CD4-positive, alpha-beta T cell treated with Interferon gamma for 1 hour (primary cell): Measurements from ENCODE around the gene SRSF1.
"Not testable (repeated sequence)": the region's sequence is repeated elsewhere in the genome, so short reads cannot be mapped to it uniquely, and the experiment has no call there.

ENCODE experiments used
- DNase-seq: peaks from one replicate; pipeline ENCODE4 v3.0.0-alpha.2; 2020

SRSF1 gene

GRCh38 chr17:57963149-57963511 is 43.9 kb downstream of the SRSF1 start:
- DNase-seq, result no peak

- DNase-seq, result no peak
Measured at GRCh38 chr17:57962279-57963148, 44.5 kb downstream of the SRSF1 start.

GRCh38 chr17:57959929-57960328 is 47.1 kb downstream of the SRSF1 start:
- DNase-seq, result no peak

GRCh38 chr17:57958391-57958790 is 48.7 kb downstream of the SRSF1 start:
- not testable (repeated sequence) for DNase-seq

- DNase-seq, result no peak
Measured at GRCh38 chr17:57957886-57958285, 49.2 kb downstream of the SRSF1 start.

- DNase-seq, result no peak
Measured at GRCh38 chr17:57957120-57957850, 49.8 kb downstream of the SRSF1 start.

- peak; percentile 19 for DNase-seq
Measured at GRCh38 chr17:57956291-57957119, 50.5 kb downstream of the SRSF1 start.

GRCh38 chr17:57955183-57955931 is 51.7 kb downstream of the SRSF1 start, which contains the start of gene CUEDC1:
TSS of gene CUEDC1 (minus strand) at chr17:57955412. CDS start at chr17:57885564, 69,848 bp downstream.
- peak; percentile 56 for DNase-seq

GRCh38 chr17:57954397-57955182 is 52.5 kb downstream of the SRSF1 start:
- no peak for DNase-seq

GRCh38 chr17:57953705-57954396 is 53.2 kb downstream of the SRSF1 start:
- no peak for DNase-seq
